Transverse colon (tissue), 4 donors: ENCODE measurements around the gene MROH9.

Experiments
- CTCF ChIP-seq, 5 experiments: fragments of 200-600 bp in 3 of 5; fragments of 450-650 bp in 2 of 5; sonication (generic) in 3 of 5; IDR thresholded peaks; 1 replicate in 2 of 5; 2 replicates in 3 of 5; pipeline ENCODE4 v1.5.1; 2016 to 2017; ENCODE audit warnings: antibody characterized with exemption in 5 of 5, inconsistent platforms in 3 of 5, mild to moderate bottlenecking in 2 of 5, moderate library complexity in 1 of 5
- POLR2A ChIP-seq: fragments of 450-650 bp; IDR thresholded peaks from one replicate; pipeline ENCODE4 v1.6.1; 2016; ENCODE audit warnings: antibody characterized with exemption, mild to moderate bottlenecking, moderate library complexity
- POLR2AphosphoS5 ChIP-seq, 3 donors: sonication (generic); formaldehyde crosslinking; IDR thresholded peaks; one replicate each; pipeline ENCODE4 v1.6.1; 2016; ENCODE audit warnings: antibody characterized with exemption in 3 of 3

- TF ChIP-seq POLR2A (no peak), CTCF (IDR thresholded peaks at IDR 0.05) (no peak), POLR2AphosphoS5 (IDR thresholded peaks at IDR 0.05) (no peak)
Observed at GRCh38 chr1:170938281-170938680, 2.9 kb downstream of the MROH9 start.
